NCI-H69 (cell line): ENCODE measurements around the gene GTF2A2.
A peak's percentile ranks its signal among the peaks of the same experiment; 100 is the strongest.
"Not testable (repeated sequence)": the region's sequence is repeated elsewhere in the genome, so short reads cannot be mapped to it uniquely, and the experiment has no call there.

Experiments used
- DNase-seq: peaks from one replicate; lab custom pipeline; 2025; lab: John Stamatoyannopoulos, UW

The GTF2A2 gene

GRCh38 chr15:59674361-59674877, 17.1 kb upstream of the GTF2A2 start:
- no peak for DNase-seq

DNA sequence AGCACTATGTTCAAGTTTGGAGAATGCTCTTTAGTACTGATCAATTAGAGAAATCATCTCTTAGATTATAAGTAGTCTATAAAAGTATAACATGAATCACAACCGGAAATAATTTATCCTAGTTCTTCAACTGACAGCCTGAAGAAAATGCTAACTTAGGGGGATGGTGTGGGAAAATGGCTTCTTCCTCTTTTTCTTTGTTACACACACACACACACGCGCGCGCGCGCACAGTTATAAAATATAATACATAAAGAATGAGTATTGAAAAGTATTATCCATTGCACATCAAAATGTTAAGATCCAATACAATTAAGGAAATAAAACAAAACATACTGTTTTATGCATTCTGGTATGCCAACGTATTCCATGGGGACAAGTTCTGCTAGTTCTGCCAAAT, 11.2 kb upstream of the GTF2A2 start:
- DNase-seq = no peak

GRCh38 chr15:59662260-59662659, 4.9 kb upstream of the GTF2A2 start:
- DNase-seq = no peak

DNA sequence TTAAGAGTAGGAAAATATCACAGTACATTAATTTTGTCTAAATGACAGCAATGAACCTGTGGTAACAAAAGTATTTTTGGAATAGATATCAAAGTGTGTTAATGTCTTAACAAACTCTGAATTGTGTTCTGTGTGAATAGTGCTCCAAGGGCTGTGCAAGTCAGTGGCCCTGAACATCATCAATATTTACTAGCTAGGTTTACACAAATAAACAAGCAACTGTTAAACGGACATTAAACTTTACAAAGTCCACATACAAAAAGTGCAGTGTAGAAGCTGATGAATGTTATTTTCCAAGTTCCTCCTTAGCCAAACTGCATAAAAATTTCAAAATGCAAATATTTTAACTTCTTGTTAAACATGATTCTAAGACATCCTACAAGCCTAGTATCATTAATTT, 2.1 kb upstream of the GTF2A2 start:
- no peak for DNase-seq

GRCh38 chr15:59657635-59658125, 365 bp upstream of the GTF2A2 start:
- no peak for DNase-seq

DNA sequence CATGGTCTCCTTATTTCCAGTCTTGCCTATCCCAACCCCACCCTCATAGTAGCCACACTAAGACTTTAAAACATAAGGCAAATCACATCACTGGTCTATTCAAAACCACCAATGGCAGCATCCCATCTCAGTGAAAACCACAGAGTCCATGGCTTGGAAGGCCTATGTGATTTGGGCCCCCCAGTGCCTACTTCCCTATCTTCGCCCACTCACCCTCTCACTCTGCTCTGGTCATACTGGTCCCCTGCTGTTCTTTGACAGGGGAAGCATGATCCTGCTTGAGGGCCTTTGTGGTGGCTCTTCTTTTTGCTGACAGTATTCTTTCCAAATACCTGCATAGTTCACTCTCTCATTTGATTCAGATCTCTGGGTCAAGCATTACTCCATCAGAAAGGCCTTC, 3.3 kb downstream of the GTF2A2 start:
- no peak for DNase-seq

GRCh38 chr15:59649603-59650002, 7.7 kb downstream of the GTF2A2 start:
- no peak for DNase-seq

DNA sequence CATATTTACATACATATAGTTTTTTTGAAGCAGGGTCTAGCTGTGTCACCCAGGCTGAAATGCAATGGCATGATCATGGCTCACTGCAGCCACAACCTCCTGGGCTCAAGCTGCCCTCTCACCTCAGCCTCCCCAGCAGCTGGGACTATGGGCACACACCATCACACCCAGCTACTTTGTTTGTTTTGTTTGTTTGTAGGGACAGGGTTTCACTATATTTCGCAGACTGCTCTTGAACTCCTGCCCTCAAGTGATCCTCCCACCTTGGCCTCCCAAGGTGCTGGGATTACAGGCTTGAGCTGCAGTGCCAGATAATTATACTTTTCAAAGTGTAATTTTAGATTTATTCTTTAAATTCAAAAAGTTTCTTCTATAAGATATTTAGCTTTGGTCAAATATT, 10.2 kb downstream of the GTF2A2 start:
- peak; percentile 17 for DNase-seq

DNA sequence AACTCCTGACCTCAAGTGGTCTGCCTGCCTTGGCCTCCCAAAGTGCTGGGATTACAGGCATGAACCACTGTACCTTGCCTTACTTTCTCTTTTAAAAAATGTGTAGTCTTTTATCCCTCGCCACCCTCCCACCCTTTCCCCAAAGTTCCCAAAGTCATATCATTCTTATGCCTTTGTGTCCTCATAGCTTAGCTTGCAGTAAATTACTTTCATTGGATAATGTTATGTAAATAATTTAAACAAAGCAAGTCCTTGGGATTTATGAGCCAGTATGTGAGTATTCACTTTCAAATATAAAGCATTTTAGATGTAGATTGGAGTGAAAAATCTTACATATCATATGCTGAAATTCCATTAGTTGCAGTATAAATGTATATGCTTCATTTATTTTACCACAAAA, 11.0 kb downstream of the GTF2A2 start:
- DNase-seq = no peak

- not testable (repeated sequence) for DNase-seq
Measured at GRCh38 chr15:59645812-59646211, 11.5 kb downstream of the GTF2A2 start.

DNA sequence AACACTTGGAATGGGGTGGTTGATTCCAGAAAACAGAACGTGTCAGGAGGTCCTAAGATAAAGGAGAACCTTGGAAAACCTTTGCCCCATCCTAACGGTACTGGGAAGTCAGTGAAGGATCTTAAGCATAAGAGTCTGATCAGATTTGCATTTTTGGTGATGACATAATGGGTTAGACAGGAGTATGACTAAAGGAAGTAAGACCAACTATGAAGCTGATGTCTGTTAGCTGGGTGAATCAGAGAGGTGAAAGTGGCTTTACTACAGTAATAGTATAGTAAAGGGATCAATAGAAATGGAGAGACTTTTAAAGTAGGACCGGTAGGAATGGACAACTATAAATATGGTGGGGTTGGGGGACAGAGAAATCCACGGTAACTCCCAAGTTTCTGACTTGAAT, 12.6 kb downstream of the GTF2A2 start:
- no peak for DNase-seq

GRCh38 chr15:59642351-59642750, 15.0 kb downstream of the GTF2A2 start:
- DNase-seq = no peak

DNA sequence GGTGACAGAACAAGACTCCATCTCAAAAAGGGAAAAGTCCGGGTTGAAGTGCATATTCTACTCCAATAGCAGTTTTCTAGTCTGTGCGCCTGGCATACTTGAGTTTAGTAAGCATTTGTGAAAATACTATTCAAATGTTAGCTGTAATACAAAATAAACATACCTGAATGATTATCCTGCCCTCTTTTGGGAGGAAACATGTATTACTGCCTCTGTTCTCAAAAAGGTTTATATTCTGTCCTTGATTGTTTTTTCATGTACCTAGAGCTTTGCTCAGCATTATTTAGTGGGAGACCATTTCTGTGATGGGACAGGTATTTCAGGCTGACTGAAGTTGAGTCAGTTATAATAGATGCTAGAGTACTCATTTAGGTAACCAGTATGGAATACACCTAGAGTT, 19.8 kb downstream of the GTF2A2 start:
- DNase-seq = not testable (repeated sequence)

- no peak for DNase-seq
Measured at GRCh38 chr15:59636184-59636583, 21.1 kb downstream of the GTF2A2 start.

- peak; percentile 33 for DNase-seq
Measured at GRCh38 chr15:59632714-59633113, 24.6 kb downstream of the GTF2A2 start.

DNA sequence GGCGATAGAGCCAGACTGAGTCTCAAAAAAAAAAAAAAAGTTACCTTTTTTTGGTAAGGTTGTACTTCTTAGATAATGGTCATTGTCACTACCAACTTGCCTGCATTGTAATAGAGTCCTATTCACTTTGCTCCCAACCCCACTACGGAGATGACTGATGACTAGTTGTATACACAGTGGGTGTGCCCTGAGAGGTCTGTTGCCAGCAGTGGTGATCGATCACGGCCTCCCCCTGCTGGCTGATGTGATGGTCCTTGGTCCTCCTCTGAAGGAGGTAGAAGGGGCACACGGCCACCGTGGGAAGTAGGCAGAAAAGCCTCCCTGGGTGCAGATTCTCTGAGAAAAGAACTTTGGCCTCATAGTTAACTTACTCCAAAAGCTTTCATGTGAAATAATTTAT, 35.0 kb downstream of the GTF2A2 start:
- peak; percentile 82 for DNase-seq

DNA sequence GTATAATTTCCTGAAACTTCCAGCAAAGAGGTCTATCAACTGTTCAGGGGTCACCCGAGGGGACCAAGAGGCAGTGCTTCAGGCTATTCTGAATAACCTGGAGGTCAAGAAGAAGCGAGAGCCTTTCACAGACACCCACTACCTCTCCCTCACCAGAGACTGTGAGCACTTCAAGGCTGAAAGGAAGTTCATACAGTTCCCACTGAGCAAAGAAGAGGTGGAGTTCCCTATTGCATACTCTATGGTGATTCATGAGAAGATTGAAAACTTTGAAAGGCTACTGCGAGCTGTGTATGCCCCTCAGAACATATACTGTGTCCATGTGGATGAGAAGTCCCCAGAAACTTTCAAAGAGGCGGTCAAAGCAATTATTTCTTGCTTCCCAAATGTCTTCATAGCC, 38.9 kb downstream of the GTF2A2 start:
- no peak for DNase-seq

GRCh38 chr15:59616379-59616778, 40.9 kb downstream of the GTF2A2 start:
- DNase-seq = peak; percentile 57

DNA sequence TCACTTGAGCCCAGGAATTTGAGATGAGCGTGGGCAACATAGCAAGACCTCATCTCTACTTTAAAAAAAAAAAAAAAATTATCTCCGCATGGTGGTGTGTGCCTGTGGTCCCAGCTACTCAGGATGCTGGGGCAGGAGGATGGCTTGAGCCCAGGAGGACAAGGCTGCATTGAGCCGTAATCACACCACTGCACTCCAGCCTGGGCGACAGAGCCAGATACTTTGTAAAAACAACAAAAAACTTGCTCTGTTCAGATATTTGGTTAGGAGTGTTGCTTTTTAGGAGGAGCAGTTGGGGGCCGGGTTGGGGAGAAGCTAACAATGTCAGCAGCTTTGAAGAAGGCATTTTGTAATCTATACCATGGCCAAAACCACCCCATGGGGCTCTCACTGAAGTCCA, 41.7 kb downstream of the GTF2A2 start:
- no peak for DNase-seq

DNA sequence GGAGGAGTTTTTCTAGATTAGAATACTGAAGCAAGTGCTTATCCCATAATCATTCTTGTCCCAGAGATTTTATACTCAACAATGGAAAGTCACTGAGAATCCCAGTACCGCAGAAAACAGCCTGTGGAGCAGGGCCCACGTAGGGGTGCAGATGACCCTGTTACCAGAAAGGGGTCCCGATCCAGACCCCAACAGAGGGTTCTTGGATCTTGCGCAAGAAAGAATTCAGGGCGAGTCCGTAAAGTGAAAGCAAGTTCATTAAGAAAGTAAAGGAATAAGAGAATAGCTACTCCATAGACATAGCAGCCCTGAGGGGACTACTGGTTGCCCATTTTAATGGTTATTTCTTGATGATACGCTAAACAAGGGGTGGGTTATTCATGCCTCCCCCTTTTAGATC, 43.2 kb downstream of the GTF2A2 start:
- DNase-seq = no peak

- no peak for DNase-seq
Measured at GRCh38 chr15:59611276-59612260, 45.7 kb downstream of the GTF2A2 start, which contains the start of gene GCNT3. Gene GCNT3 (plus strand): TSS chr15:59611783. CDS start chr15:59618239, 6,456 bp downstream.

DNA sequence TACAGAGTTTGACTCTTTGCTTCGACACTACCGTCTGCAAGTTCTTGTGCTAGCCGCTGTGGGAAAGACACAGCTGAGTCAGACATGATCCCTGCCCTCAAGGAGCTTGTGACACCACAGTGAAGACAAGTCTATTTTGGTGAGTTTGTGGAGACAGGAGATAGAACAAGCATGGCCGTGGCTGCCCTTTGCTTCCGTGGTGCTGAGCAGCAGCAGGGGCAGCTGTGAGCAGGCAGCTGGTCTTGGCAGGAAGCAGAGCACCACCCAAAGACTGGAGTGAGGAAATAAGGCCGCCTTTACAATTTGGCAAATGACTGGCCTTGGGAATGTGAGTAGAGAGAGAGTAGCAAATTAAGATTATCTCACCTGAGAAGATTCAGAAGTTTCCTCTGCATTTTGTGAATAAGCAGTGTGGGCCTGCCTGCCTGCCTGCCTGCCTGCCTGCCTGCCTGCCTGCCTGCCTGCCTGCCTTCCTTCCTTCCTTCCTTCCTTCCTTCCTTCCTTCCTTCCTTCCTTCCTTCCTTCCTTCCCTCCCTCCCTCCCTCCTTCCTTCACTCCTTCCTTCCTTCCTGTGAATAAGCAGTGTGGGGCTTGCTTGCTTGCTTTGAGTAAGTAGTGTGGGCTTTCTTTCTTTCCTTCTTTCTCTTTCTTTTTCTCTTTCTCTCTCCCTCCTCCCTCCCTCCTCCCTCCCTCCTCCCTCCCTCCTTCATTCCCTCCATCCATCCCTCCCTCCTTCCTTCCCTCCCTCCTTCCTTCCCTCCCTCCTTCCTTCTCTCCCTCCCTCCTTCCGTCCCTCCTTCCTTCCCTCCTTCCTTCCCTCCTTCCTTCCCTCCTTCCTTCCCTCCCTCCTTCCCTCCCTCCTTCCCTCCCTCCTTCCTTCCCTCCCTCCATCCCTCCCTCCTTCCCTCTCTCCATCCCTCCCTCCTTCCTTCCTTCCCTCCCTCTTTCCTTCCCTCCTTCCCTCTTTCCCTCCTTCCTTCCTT, 47.3 kb downstream of the GTF2A2 start:
- peak; percentile 44 for DNase-seq
